HepG2 (cell line): Measurements from ENCODE around the gene ATP5F1E. TPM values are rescaled to one million over a fixed set of nuclear protein-coding genes. Genes with fewer than 3 reads are reported as not detected.

ENCODE experiments used
- ATAC-seq: fragments of 200-7000 bp; cut with Tn5 transposase; 3 replicates; pipeline ENCODE4 v1.9.1; 2020; ENCODE audit warnings: mild to moderate bottlenecking, moderate library complexity
- BruUV-seq: library from RNA; stranded (reverse); fragments of 400-500 nt; replicated peaks from 2 replicates; lab custom pipeline; 2021; lab: Mats Ljungman, UMichigan
- CTCF ChIA-PET: fragments of 300-600 bp; formaldehyde crosslinking; extraction: SDS; loops from one replicate; lab custom pipeline; 2021; ENCODE audit warnings: low total read pairs, inconsistent platforms, low intra/inter-chr PET ratio; lab: Yijun Ruan, JAX
- POLR2A ChIA-PET: fragments of 350-600 bp; sonication (Branson Sonifier 250); formaldehyde crosslinking; loops from one replicate; lab custom pipeline; 2020; ENCODE audit warnings: antibody characterized with exemption, inconsistent platforms; lab: Yijun Ruan, JAX
- DNase-seq: peaks from one replicate; pipeline ENCODE4 v3.0.0-alpha.2; 2015; ENCODE audit warnings: low spot score
- FAIRE-seq: peaks from 3 replicates; lab custom pipeline; 2011; peaks lifted over from hg19 to GRCh38; lab: Jason Lieb, UNC
- H2AFZ ChIP-seq: one replicate; pipeline ENCODE4 v1.6.1; 2011; ENCODE audit warnings: low read length, inconsistent platforms
- H3K27ac ChIP-seq: fragments of 300-600 bp; 3 replicates; pipeline ENCODE4 v1.8.0; 2011; ENCODE audit warnings: mixed run types, mild to moderate bottlenecking, mixed read lengths, low read length, inconsistent platforms; ENCODE audit not compliant: insufficient read depth; ENCODE audit errors: extremely low read length
- H3K27me3 ChIP-seq, 2 experiments: fragments of 200-600 bp in 1 of 2; 2 replicates in 1 of 2; 3 replicates in 1 of 2; pipeline versions ENCODE4 v1.6.0 to v1.8.0; 2011; ENCODE audit warnings: low read length in 2 of 2, mild to moderate bottlenecking in 2 of 2, moderate library complexity in 2 of 2, inconsistent platforms in 1 of 2; ENCODE audit not compliant: insufficient read depth in 2 of 2, control insufficient read depth in 1 of 2
- H3K36me3 ChIP-seq, 2 experiments: fragments of 200-600 bp in 1 of 2; replicated peaks in 1 of 2; 2 replicates in 1 of 2; 3 replicates in 1 of 2; pipeline versions ENCODE4 v1.5.1 to v1.8.0; 2011; ENCODE audit warnings: low read length in 2 of 2, inconsistent platforms in 1 of 2; ENCODE audit not compliant: insufficient read depth in 2 of 2, control insufficient read depth in 1 of 2
- H3K4me1 ChIP-seq: 2 replicates; pipeline ENCODE4 v1.5.1; 2012; ENCODE audit warnings: low read length, inconsistent platforms; ENCODE audit not compliant: insufficient read depth
- H3K4me2 ChIP-seq: 2 replicates; pipeline ENCODE4 v1.6.0; 2011; ENCODE audit warnings: low read depth, low read length, inconsistent platforms
- H3K4me3 ChIP-seq, 3 experiments: fragments of 200-600 bp in 1 of 3; sonication (generic), shearing (Covaris generic) in 1 of 3; replicated peaks in 1 of 3; 2 replicates each; pipeline ENCODE4 v1.5.1; 2011 to 2016; ENCODE audit warnings: low read length in 3 of 3, inconsistent platforms in 2 of 3, low read depth in 2 of 3, mild to moderate bottlenecking in 2 of 3, control low read depth in 1 of 3, mixed read lengths in 1 of 3; ENCODE audit not compliant: insufficient read depth in 1 of 3
- H3K79me2 ChIP-seq: one replicate; pipeline ENCODE4 v1.6.1; 2011; ENCODE audit warnings: low read length, inconsistent platforms; ENCODE audit not compliant: insufficient read depth
- H3K9ac ChIP-seq: 2 replicates; pipeline ENCODE4 v1.6.0; 2011; ENCODE audit warnings: mild to moderate bottlenecking, low read depth, low read length, inconsistent platforms; ENCODE audit not compliant: insufficient read depth
- H3K9me3 ChIP-seq: 2 replicates; pipeline ENCODE4 v1.5.1; 2012; ENCODE audit warnings: mild to moderate bottlenecking, low read length
- H4K20me1 ChIP-seq: 2 replicates; pipeline ENCODE4 v1.6.0; 2011; ENCODE audit warnings: inconsistent platforms, mild to moderate bottlenecking, low read length, moderate library complexity; ENCODE audit not compliant: insufficient read depth
- KMT2B ChIP-seq: IDR thresholded peaks from 2 replicates; pipeline ENCODE4 v1.6.1; 2016; ENCODE audit warnings: missing genetic modification reagents, missing compliant biosample characterization
- MEIS2 ChIP-seq: sonication (generic); formaldehyde crosslinking; IDR thresholded peaks from 2 replicates; pipeline ENCODE4 v1.9.0; 2021; ENCODE audit warnings: mild to moderate bottlenecking, missing genetic modification reagents
- MZF1 ChIP-seq: sonication (generic); formaldehyde crosslinking; IDR thresholded peaks from 2 replicates; pipeline ENCODE4 v1.8.1; 2023; ENCODE audit warnings: mild to moderate bottlenecking, missing genetic modification reagents, borderline replicate concordance
- NR2F6 ChIP-seq, 2 experiments: IDR thresholded peaks; 2 replicates each; pipeline ENCODE4 v1.6.1; 2016; ENCODE audit warnings: antibody characterized with exemption in 1 of 2, mild to moderate bottlenecking in 1 of 2
- POLR2G ChIP-seq: fragments of 200-400 bp; formaldehyde crosslinking; IDR thresholded peaks from 2 replicates; pipeline ENCODE4 v1.6.1; 2018; ENCODE audit warnings: mild to moderate bottlenecking, low read depth, low read length, moderate library complexity
- SALL1 ChIP-seq: sonication (generic); formaldehyde crosslinking; IDR thresholded peaks from 2 replicates; pipeline ENCODE4 v1.8.0; 2022; ENCODE audit warnings: mild to moderate bottlenecking, missing genetic modification reagents
- TOPORS ChIP-seq: sonication (generic); formaldehyde crosslinking; IDR thresholded peaks from 2 replicates; pipeline ENCODE4 v1.8.0; 2023; ENCODE audit warnings: mild to moderate bottlenecking, missing genetic modification reagents
- ZNF10 ChIP-seq: sonication (generic); formaldehyde crosslinking; IDR thresholded peaks from 2 replicates; pipeline ENCODE4 v1.4.0; 2020; ENCODE audit warnings: mild to moderate bottlenecking, low read depth, missing genetic modification reagents, borderline replicate concordance
- ZNF282 ChIP-seq: fragments of 450-650 bp; IDR thresholded peaks from 2 replicates; pipeline ENCODE4 v1.6.1; 2018; ENCODE audit not compliant: partially characterized antibody
- WGBS: methylation state at CpG from one replicate; pipeline ENCODE4 v1.1.6; 2017; ENCODE audit warnings: low lambda C conversion rate; 5-methylcytosine and 5-hydroxymethylcytosine counted together
- in situ Hi-C: cut with HindIII; loops from 2 replicates; pipeline ENCODE4 v1.10.0; 2017; ENCODE audit warnings: low pct_unique_long_range_greater_than_20kb; ENCODE audit not compliant: extremely low pct_ligation_motif_present
- intact Hi-C: fragments of 100-400 bp; cut with micrococcal nuclease; formaldehyde crosslinking; loops from one replicate; pipeline ENCODE4 v1.10.0; 2022; ENCODE audit not compliant: unreplicated experiment
- polyA plus RNA-seq, 8 experiments: library from polyadenylated mRNA; depleted of rRNA in 3 of 8; stranded (reverse) in 7 of 8; unstranded in 1 of 8; fragments of >200 nt; fragmentation: Illumina TruSeq in 4 of 8; extraction: Trizol in 4 of 8; gene quantifications; 2 replicates each; pipeline versions ENCODE4 v1.2.1 to v1.2.3, GENCODE V29; 2011 to 2016; ENCODE audit warnings: low read depth in 4 of 8, missing spikeins in 1 of 8, mixed read lengths in 1 of 8; ENCODE audit not compliant: insufficient read depth in 1 of 8
- total RNA-seq, 5 experiments: library from RNA; depleted of rRNA; stranded (reverse); fragments of >200 nt; fragmentation: Illumina TruSeq; extraction: Trizol; gene quantifications; 2 replicates each; pipeline ENCODE4 v1.2.3, GENCODE V29; 2016; ENCODE audit warnings: low read depth in 1 of 5
- TF ChIP-seq, protein P1 (sequence below): sonication (generic); formaldehyde crosslinking; IDR thresholded peaks from 2 replicates; pipeline ENCODE4 v1.5.0; 2020; ENCODE audit warnings: mild to moderate bottlenecking, missing genetic modification reagents, borderline replicate concordance
- TF ChIP-seq, protein P2 (sequence below): sonication (generic); formaldehyde crosslinking; IDR thresholded peaks from 2 replicates; pipeline ENCODE4 v1.5.1; 2020; ENCODE audit warnings: missing genetic modification reagents, mild to moderate bottlenecking, borderline replicate concordance
- TF ChIP-seq, protein P3 (sequence below), 2 experiments: IDR thresholded peaks; 2 replicates each; pipeline ENCODE4 v1.6.1; 2011 to 2012; ENCODE audit warnings: low read length in 2 of 2, borderline replicate concordance in 1 of 2, low read depth in 1 of 2, mild to moderate bottlenecking in 1 of 2, moderate library complexity in 1 of 2
- TF ChIP-seq, protein P4 (sequence below): sonication (generic); formaldehyde crosslinking; IDR thresholded peaks from 2 replicates; pipeline ENCODE4 v1.4.0; 2020; ENCODE audit warnings: missing genetic modification reagents, mild to moderate bottlenecking, borderline replicate concordance

The ATP5F1E gene
- total and polyA plus RNA-seq, 2 of the 13 experiments (the other 11 are each of a cell fraction or from before 2014, with no cell fraction given) = 121 to 134 TPM

DNA sequence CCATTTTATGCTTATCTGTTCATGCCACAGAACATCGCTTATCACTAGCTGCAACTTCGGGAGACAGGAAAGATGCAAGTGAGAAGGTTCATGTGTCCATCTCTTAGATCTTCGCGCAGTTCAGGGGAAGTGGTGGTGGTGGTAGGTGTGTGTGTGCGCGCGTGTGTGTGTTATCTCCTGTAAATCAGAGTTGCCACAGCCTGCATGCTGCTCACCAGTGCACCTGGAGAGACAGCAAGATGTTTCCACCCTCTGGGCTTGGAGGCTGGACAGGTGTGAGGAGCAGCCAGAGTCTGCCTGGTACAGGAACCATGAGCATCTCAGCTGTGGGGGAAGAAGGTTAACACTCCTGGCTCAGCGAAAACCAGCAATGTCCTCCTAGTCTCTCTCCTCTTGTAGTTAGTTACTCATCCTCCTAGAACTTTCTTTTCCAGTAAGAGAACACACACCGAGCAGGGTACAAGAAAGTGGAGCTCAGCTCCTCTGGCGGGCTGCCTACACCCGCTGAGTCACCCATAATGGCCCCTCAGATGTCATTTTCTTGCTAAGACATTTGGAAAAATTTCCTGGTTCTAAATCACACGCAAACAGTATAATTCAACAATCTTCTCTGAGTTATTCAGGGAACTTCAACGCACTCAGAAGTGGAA is 18.1 kb downstream of the ATP5F1E start:
- H3K9me3 ChIP-seq = no peaks in the 10 kb centered on the region
- TF ChIP-seq MEIS2 (CRISPR knock-in tag) (0 out of 2 replicates have a peak, but pooled peaks have one; percentile 10), KMT2B (CRISPR knock-in tag) (no peak), TOPORS (CRISPR knock-in tag) (no peak), MZF1 (CRISPR knock-in tag) (0 out of 2 replicates have a peak, but pooled peaks have one; percentile 65), ZNF10 (CRISPR knock-in tag) (no peak), ZNF282 (no peak), NR2F6 (IDR thresholded peaks at IDR 0.05) (no peak), NR2F6 (CRISPR knock-in tag; IDR thresholded peaks at IDR 0.05) (no peak), POLR2G (no peak), SALL1 (CRISPR knock-in tag) (0 out of 2 replicates have a peak, but pooled peaks have one; percentile 20)
- TF ChIP-seq, protein P1, sequence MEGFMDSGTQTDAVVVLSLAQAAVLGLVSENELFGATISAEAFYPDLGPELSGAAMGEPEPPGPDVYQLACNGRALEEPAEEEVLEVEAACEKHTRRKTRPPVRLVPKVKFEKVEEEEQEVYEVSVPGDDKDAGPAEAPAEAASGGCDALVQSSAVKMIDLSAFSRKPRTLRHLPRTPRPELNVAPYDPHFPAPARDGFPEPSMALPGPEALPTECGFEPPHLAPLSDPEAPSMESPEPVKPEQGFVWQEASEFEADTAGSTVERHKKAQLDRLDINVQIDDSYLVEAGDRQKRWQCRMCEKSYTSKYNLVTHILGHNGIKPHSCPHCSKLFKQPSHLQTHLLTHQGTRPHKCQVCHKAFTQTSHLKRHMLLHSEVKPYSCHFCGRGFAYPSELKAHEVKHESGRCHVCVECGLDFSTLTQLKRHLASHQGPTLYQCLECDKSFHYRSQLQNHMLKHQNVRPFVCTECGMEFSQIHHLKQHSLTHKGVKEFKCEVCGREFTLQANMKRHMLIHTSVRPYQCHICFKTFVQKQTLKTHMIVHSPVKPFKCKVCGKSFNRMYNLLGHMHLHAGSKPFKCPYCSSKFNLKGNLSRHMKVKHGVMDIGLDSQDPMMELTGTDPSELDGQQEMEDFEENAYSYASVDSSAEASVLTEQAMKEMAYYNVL = peak; percentile 15; the same call in 1 of the 2 replicates
- TF ChIP-seq, protein P2, sequence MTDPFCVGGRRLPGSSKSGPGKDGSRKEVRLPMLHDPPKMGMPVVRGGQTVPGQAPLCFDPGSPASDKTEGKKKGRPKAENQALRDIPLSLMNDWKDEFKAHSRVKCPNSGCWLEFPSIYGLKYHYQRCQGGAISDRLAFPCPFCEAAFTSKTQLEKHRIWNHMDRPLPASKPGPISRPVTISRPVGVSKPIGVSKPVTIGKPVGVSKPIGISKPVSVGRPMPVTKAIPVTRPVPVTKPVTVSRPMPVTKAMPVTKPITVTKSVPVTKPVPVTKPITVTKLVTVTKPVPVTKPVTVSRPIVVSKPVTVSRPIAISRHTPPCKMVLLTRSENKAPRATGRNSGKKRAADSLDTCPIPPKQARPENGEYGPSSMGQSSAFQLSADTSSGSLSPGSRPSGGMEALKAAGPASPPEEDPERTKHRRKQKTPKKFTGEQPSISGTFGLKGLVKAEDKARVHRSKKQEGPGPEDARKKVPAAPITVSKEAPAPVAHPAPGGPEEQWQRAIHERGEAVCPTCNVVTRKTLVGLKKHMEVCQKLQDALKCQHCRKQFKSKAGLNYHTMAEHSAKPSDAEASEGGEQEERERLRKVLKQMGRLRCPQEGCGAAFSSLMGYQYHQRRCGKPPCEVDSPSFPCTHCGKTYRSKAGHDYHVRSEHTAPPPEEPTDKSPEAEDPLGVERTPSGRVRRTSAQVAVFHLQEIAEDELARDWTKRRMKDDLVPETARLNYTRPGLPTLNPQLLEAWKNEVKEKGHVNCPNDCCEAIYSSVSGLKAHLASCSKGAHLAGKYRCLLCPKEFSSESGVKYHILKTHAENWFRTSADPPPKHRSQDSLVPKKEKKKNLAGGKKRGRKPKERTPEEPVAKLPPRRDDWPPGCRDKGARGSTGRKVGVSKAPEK = no peak
- TF ChIP-seq, protein P3, sequence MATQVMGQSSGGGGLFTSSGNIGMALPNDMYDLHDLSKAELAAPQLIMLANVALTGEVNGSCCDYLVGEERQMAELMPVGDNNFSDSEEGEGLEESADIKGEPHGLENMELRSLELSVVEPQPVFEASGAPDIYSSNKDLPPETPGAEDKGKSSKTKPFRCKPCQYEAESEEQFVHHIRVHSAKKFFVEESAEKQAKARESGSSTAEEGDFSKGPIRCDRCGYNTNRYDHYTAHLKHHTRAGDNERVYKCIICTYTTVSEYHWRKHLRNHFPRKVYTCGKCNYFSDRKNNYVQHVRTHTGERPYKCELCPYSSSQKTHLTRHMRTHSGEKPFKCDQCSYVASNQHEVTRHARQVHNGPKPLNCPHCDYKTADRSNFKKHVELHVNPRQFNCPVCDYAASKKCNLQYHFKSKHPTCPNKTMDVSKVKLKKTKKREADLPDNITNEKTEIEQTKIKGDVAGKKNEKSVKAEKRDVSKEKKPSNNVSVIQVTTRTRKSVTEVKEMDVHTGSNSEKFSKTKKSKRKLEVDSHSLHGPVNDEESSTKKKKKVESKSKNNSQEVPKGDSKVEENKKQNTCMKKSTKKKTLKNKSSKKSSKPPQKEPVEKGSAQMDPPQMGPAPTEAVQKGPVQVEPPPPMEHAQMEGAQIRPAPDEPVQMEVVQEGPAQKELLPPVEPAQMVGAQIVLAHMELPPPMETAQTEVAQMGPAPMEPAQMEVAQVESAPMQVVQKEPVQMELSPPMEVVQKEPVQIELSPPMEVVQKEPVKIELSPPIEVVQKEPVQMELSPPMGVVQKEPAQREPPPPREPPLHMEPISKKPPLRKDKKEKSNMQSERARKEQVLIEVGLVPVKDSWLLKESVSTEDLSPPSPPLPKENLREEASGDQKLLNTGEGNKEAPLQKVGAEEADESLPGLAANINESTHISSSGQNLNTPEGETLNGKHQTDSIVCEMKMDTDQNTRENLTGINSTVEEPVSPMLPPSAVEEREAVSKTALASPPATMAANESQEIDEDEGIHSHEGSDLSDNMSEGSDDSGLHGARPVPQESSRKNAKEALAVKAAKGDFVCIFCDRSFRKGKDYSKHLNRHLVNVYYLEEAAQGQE (IDR thresholded peaks at IDR 0.05; ENCODE audit: borderline replicate concordance in 1 of 2, low read depth in 1 of 2, low read length in 2 of 2) = no peak
- TF ChIP-seq, protein P4, sequence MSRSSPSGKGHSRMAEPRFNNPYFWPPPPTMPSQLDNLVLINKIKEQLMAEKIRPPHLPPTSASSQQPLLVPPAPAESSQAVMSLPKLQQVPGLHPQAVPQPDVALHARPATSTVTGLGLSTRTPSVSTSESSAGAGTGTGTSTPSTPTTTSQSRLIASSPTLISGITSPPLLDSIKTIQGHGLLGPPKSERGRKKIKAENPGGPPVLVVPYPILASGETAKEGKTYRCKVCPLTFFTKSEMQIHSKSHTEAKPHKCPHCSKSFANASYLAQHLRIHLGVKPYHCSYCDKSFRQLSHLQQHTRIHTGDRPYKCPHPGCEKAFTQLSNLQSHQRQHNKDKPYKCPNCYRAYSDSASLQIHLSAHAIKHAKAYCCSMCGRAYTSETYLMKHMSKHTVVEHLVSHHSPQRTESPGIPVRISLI = no peak

More for the DNA sequence above, 18.1 kb downstream of the ATP5F1E start:
- Histone ChIP-seq H3K4me2 (peak overlapping the region; percentile 66), H3K4me3 (peak overlapping the region in 2 of 3 experiments; percentile 47 to 62; a peak in 4 of 6 replicates), H2AFZ (no peak overlapping the region), H3K9ac (peak overlapping the region; percentile 38; the same call in 1 of the 2 replicates), H3K27ac (no peak overlapping the region), H3K27me3 (no peaks in the 10 kb centered on the region), H3K36me3 (no peaks in the 10 kb centered on the region; a peak in 1 of 5 replicates), H4K20me1 (no peaks in the 10 kb centered on the region), H3K79me2 (peaks cover 15% of the 10 kb centered on the region), H3K4me1 (peaks cover 100% of the 10 kb centered on the region)
- POLR2A ChIA-PET = interaction anchor here (1.2 to 7.7 kb wide), 2 partner anchors 18 to 30 kb away, joined by 3 to 61 read pairs; partner anchors contain the start of gene ATP5F1E
- 75% methylated on average over 13 of the region's 13 CpGs for WGBS
- intact Hi-C loops (no loop called here), in situ Hi-C loops (no loop called here)
- no peak for DNase-seq
- no peak for FAIRE-seq
- CTCF ChIA-PET = no interaction called here
- no TSS peak for BruUV-seq
- no peak for ATAC-seq
